Lower leg skin (tissue), 4 donors: ENCODE results near the gene YIF1B. TPM values are rescaled to one million over a fixed set of nuclear protein-coding genes. Genes with fewer than 3 reads are reported as not detected.

ENCODE experiments used
- DNase-seq, 2 donors: peaks; one replicate each; pipeline ENCODE4 v3.0.0-alpha.2; 2019; ENCODE audit warnings: low spot score in 2 of 2
- H3K4me3 ChIP-seq: fragments of 200-600 bp; sonication (generic); 2 replicates; pipeline ENCODE4 v1.5.1; 2017; ENCODE audit warnings: mild to moderate bottlenecking, low read depth; ENCODE audit not compliant: poor library complexity, severe bottlenecking
- CTCF ChIP-seq, 3 donors: fragments of 450-650 bp; IDR thresholded peaks; one replicate each; pipeline ENCODE4 v1.5.1; 2016; ENCODE audit warnings: antibody characterized with exemption in 3 of 3, mild to moderate bottlenecking in 3 of 3, moderate library complexity in 2 of 3
- POLR2A ChIP-seq, 2 donors: fragments of 450-650 bp; IDR thresholded peaks; one replicate each; pipeline ENCODE4 v1.6.1; 2016 to 2017; ENCODE audit warnings: antibody characterized with exemption in 2 of 2, mild to moderate bottlenecking in 1 of 2, moderate library complexity in 1 of 2
- WGBS, 2 donors: methylation state at CpG; one replicate each; pipeline ENCODE4 v1.1.5; 2018; 5-methylcytosine and 5-hydroxymethylcytosine counted together
- intact Hi-C: fragments of 100-400 bp; cut with DNase I; formaldehyde crosslinking; loops from one replicate; pipeline ENCODE4 v1.15.0; 2023; ENCODE audit warnings: low total_unique reads
- total RNA-seq, 4 donors: library from RNA; depleted of rRNA; stranded (reverse); fragments of >200 nt; gene quantifications; one replicate each; pipeline ENCODE4 v1.1.0, GENCODE V29; 2016

YIF1B gene
- total RNA-seq, 4 donors from 2014 or later = 14.1 to 38.5 (median 25.5) TPM

GRCh38 chr19:38360351-38360750, 44.6 kb upstream of the YIF1B start:
- WGBS, 2 donors = 72% methylated on average over 8 to 9 of the region's 9 CpGs
- TF ChIP-seq POLR2A (IDR thresholded peaks at IDR 0.05) (no peak), CTCF (IDR thresholded peaks at IDR 0.05) (no peak)
- no peak for DNase-seq
- intact Hi-C loops = no loop called here
- no peak overlapping the region for H3K4me3 ChIP-seq

GRCh38 chr19:38359242-38360021, 43.7 kb upstream of the YIF1B start:
- intact Hi-C loops = no loop called here
- TF ChIP-seq POLR2A (IDR thresholded peaks at IDR 0.05) (no peak), CTCF (IDR thresholded peaks at IDR 0.05) (no peak)
- WGBS, 2 donors = 40 to 46% methylated on average over 18 of the region's 18 CpGs
- no peak overlapping the region for H3K4me3 ChIP-seq
- no peak for DNase-seq

- H3K4me3 ChIP-seq = no peak overlapping the region
- no peak for DNase-seq
- intact Hi-C loops = no loop called here
- WGBS, 2 donors = 25 to 27% methylated on average over 5 of the region's 5 CpGs
- TF ChIP-seq POLR2A (IDR thresholded peaks at IDR 0.05) (no peak), CTCF (IDR thresholded peaks at IDR 0.05) (no peak)
Measured at GRCh38 chr19:38358071-38358470, 42.3 kb upstream of the YIF1B start.

GRCh38 chr19:38355728-38356725, 40.3 kb upstream of the YIF1B start:
- no peak overlapping the region for H3K4me3 ChIP-seq
- intact Hi-C loops = no loop called here
- WGBS, 2 donors = 81 to 83% methylated on average over 16 of the region's 16 CpGs
- TF ChIP-seq POLR2A (IDR thresholded peaks at IDR 0.05) = no peak
- TF ChIP-seq CTCF (IDR thresholded peaks at IDR 0.05) = no peak
- DNase-seq = no peak

GRCh38 chr19:38352611-38353010, 36.9 kb upstream of the YIF1B start:
- no peak overlapping the region for H3K4me3 ChIP-seq
- 58 to 68% methylated on average over 8 of the region's 8 CpGs for WGBS, 2 donors
- TF ChIP-seq POLR2A (IDR thresholded peaks at IDR 0.05) = no peak
- no peak for TF ChIP-seq CTCF (IDR thresholded peaks at IDR 0.05)
- intact Hi-C loops = no loop called here
- DNase-seq = no peak
